Muscle of arm (tissue), 12 donors: ENCODE measurements around the gene CD8B. TPM values are rescaled to one million over a fixed set of nuclear protein-coding genes. Genes with fewer than 3 reads are reported as not detected.

Source experiments
- DNase-seq: peaks from one replicate; pipeline ENCODE4 v3.0.0-alpha.2; 2013
- polyA plus RNA-seq, 12 donors: library from polyadenylated mRNA; unstranded; fragments of 120-200 nt; gene quantifications; one replicate each; pipeline ENCODE4 v1.2.1, GENCODE V29; 2013; ENCODE audit not compliant: insufficient read length in 12 of 12

Gene CD8B
- polyA plus RNA-seq, 12 donors, result 0.12 to 1.5 (median 0.40) TPM; not detected in 4

- no peak for DNase-seq
Measured at GRCh38 chr2:86806059-86806857, 55.4 kb downstream of the CD8B start.

GRCh38 chr2:86800856-86801567 lies 60.7 kb downstream of the CD8B start:
- no peak for DNase-seq

DNA sequence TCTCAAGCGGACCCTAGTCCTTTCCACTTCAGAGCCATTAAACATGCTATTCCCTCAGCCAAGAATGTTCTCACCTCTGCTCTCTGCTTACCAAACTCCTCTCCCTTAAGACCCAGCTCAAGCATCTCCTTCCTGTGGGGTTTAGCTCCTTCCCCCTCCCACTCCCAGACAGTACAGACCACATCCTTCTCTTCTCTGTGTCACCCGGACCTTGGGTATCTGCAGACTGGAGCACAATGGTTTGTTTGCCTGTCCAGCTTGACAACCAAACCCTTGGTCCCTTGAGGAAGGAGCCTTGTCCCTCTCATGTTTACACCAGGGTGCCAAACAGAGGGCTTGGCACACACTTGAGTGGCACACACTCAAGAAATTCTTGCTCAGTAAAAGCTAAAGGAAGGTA lies 66.8 kb downstream of the CD8B start:
- no peak for DNase-seq

DNA sequence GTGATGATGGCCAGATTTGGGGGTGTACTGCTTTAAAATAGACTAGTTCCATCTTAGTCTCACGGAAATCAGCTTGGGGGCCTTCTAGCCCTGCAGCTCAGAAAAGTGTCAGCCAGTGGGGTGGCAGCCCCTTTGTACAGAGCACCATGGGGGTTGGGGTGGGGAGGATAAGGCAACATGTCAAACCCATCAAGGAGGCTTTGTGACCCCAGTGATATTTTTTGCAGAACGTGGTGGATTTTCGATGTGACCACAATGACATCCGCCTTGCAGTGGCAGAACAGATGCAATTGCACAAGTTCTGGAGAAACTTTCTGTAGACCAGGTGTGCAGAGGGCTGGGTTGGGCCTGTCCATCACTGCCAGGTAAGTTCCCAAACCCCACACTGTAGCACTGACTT lies 67.9 kb downstream of the CD8B start:
- no peak for DNase-seq

- DNase-seq, result no peak
Measured at GRCh38 chr2:86791573-86791972, 70.1 kb downstream of the CD8B start.

GRCh38 chr2:86790676-86791572 lies 70.8 kb downstream of the CD8B start, which contains the start of gene CD8A:
CD8A (minus strand) TSS chr2:86790913; CDS start chr2:86790825, 88 bp downstream.
- DNase-seq, result no peak

DNA sequence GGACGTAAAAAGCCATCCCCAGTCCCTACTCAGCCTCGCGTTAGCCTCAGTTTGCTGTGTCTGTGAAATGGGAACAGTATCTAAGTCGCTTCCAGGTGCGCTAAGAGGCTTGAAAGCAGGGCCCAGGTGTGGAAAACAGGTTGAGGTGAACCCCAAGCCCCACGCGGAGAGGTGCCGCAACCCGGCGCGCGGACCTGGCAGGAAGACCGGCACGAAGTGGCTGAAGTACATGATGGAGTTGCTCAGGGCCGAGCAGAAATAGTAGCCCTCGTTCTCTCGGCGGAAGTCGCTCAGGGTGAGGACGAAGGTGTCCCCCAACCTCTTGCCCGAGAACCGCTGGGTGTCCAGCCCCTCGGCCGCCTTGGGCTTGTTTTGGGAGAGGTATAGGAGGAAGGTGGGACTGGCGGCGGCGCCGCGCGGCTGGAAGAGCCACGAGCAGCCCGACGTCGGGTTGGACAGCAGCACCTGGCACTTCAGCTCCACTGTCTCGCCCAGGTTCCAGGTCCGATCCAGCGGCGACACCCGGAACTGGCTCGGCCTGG lies 71.5 kb downstream of the CD8B start:
- no peak for DNase-seq

DNA sequence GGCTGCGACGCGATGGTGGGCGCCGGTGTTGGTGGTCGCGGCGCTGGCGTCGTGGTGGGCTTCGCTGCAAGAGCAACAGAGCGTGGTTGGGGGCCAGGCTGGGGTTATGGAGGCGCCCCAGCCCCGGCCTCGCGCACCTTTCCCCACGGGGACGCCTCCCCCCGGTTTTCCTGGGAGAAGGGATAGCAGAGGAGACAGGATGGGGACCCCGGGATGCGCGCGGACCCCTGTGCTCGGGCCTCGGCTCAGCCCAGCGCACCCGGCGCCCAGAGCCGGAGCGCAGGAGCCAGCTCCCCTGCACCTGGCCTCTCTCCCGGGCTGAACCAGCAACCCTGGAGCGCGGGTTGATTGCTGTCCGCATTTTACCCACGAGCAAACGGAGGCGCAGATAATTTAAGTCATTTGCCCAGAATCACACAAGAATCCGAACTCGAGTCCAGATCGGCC lies 72.0 kb downstream of the CD8B start:
- DNase-seq, result no peak

GRCh38 chr2:86788881-86789686 lies 72.6 kb downstream of the CD8B start:
- DNase-seq, result no peak

DNA sequence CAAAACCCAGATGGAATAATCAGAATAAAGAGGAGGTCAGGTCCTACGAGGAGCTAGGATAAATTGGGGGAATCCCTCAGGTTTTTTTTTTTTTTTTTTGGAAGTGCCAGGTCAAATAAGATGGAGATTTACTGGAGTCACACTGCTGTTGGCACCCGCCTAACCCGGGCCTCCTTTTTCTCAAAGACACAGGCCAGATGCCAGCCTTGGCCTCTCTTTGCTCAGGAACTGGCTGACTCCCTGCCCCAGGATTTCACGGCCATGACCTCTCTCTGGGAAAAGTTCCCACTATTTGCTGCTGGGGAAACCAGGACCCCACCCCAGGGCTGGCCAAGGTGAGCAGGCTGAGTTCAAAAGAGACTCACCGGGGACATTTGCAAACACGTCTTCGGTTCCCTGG lies 73.5 kb downstream of the CD8B start:
- no peak for DNase-seq

GRCh38 chr2:86787736-86788135 lies 74.0 kb downstream of the CD8B start:
- DNase-seq, result no peak

DNA sequence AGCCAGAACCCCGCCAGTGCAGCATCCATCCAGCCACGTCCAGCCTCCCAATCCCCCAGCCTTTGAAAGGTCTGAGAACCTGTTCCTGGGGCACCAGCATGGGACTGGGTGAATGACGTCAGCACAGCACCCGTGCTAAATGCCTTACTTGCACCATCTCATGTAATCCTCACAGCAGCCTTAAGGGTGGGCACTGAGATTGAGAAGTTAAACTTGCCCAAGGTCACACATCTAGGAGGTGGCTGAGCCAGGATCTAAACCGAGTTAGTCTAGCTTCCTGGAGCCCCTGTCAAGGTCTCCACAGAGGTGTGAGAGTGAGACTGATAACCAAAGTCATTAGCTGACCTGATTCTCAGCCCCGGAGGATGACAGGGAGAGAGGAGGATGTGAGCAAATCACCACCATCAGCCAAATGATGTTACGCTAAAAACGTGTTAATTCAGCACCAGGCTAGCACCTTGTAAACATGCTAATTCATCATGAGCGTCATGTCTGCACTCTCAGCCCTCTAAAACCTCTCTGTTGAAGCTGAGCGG lies 75.6 kb downstream of the CD8B start:
- no peak for DNase-seq

GRCh38 chr2:86785456-86785855 lies 76.2 kb downstream of the CD8B start:
- DNase-seq, result no peak

DNA sequence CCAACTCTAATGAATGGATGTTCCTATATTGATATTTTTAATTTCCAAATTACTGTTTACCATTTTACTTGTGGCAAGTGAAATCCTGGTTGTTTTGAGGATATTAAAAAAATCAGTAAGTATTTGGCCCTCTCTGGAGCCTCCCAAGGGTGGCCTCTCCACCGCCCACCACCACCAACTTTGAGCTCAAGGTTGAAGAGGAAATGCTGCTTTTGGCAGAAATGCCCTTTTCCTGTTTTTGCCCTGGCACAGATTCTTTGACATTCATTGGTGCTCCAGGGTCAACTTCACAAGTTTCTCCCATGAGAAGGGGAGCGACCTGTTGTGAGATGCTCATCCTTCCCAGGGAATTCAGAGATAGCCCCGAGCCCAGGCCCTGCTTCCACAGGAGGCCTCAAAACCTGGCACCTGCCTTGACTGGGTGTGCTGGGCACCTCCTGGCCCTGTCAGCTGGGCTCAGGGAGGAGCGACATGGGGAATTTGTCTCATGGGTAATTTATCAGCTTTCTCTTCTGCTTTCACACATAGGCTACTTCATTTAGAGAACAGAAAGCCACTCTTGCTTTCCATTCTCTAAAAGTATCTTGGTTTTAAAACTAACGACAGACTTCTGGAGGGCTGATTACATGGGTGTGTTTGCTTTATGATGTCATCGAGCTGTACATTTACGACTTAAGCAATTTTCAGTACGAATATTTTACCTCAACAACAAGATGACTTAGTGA lies 77.9 kb downstream of the CD8B start:
- DNase-seq, result no peak

DNA sequence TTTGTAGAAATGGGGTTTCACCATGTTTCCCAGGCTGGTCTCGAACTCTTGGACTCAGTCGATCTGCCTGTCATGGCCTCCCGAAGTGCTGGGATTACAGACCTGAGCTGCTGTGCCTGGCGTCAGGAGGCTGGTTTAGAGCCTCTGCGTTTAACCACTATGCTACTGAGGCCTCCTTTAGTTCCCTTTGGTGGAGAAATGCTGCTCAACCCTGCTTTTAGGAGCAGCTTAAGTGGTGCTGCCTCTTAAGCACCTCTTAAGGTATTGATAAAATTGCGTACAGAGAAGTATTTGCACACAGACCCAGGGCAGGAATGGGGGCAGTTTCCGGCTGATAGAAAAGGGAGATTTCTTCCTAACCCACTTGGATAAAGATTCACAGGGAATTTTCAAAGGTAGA lies 78.9 kb downstream of the CD8B start:
- DNase-seq, result no peak

- no peak for DNase-seq
Measured at GRCh38 chr2:86781363-86781762, 80.3 kb downstream of the CD8B start.

GRCh38 chr2:86779971-86780370 lies 81.7 kb downstream of the CD8B start:
- no peak for DNase-seq

DNA sequence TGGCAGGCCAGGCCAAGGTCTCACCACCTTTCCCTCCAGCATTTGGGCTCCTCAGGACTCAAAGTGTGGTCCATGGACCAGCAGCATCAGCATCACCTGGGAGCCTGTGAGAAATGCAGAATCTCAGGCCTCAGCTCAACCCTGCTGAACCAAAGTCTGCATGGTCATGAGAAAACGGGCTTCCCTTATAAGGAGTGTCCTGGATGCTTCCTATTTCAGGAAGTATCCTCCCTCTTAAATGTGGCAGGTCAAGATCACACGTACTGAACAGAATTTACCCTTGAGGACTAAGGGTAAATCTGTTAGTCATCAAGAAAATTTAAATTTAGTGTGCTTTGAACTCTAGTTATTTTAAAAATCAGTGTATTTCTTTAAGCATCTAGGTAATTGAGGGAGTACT lies 82.7 kb downstream of the CD8B start:
- DNase-seq, result no peak

- no peak for DNase-seq
Measured at GRCh38 chr2:86776532-86776931, 85.2 kb downstream of the CD8B start.

GRCh38 chr2:86775338-86775737 lies 86.3 kb downstream of the CD8B start:
- DNase-seq, result no peak
